Measurements from ENCODE around the gene COX7C.
A peak's percentile ranks its signal among the peaks of the same experiment; 100 is the strongest.

COX7C gene

DNA sequence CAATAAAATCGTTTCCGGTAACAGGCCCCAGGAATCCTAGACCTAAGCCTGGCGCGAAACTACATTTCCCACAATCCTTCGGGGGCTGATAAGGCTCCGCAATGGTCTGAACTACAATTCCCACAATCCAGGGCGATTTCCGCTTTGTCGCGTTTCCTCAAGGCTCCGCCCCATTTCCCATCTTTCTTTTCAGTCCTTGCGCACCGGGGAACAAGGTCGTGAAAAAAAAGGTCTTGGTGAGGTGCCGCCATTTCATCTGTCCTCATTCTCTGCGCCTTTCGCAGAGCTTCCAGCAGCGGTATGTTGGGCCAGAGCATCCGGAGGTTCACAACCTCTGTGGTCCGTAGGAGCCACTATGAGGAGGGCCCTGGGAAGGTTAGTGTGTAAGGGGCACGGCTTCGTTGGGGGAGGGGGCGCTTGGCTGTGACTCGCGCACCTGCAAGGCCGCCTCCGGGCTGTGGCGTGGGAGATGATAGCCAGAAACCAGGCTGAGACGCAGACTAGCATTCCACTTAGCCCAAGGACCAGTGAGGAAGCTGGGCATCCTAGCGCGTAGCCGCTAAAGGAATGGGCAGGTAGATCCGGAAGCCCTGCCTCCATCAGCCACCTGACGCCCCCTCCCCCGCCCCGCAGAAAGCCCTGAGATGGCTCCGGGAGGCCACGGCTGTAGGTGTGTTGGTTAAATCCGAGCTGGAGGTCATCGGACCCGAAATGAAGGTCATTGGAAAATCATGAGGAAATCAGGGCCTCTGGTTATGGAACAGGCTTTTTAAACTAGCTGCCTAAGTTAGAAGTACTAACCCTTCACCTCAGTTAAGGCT lies at the start of gene COX7C (continued):
- TF ChIP-seq, protein P1, sequence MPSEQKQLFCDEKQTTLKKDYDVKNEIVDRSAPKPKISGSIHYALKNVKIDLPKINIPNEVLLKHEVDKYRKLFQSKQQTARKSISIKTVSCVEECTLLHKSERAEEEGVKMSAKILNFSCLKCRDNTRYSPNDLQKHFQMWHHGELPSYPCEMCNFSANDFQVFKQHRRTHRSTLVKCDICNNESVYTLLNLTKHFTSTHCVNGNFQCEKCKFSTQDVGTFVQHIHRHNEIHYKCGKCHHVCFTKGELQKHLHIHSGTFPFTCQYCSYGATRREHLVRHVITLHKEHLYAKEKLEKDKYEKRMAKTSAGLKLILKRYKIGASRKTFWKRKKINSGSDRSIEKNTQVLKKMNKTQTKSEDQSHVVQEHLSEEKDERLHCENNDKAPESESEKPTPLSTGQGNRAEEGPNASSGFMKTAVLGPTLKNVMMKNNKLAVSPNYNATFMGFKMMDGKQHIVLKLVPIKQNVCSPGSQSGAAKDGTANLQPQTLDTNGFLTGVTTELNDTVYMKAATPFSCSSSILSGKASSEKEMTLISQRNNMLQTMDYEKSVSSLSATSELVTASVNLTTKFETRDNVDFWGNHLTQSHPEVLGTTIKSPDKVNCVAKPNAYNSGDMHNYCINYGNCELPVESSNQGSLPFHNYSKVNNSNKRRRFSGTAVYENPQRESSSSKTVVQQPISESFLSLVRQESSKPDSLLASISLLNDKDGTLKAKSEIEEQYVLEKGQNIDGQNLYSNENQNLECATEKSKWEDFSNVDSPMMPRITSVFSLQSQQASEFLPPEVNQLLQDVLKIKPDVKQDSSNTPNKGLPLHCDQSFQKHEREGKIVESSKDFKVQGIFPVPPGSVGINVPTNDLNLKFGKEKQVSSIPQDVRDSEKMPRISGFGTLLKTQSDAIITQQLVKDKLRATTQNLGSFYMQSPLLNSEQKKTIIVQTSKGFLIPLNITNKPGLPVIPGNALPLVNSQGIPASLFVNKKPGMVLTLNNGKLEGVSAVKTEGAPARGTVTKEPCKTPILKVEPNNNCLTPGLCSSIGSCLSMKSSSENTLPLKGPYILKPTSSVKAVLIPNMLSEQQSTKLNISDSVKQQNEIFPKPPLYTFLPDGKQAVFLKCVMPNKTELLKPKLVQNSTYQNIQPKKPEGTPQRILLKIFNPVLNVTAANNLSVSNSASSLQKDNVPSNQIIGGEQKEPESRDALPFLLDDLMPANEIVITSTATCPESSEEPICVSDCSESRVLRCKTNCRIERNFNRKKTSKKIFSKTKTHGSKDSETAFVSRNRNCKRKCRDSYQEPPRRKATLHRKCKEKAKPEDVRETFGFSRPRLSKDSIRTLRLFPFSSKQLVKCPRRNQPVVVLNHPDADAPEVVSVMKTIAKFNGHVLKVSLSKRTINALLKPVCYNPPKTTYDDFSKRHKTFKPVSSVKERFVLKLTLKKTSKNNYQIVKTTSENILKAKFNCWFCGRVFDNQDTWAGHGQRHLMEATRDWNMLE (tag by site-specific recombination; conservative IDR thresholded peaks at IDR 0.05; ENCODE audit: low read depth) = no peak
- TF ChIP-seq ZNF571 (tag by site-specific recombination; IDR thresholded peaks at IDR 0.05) = no peak
- no peak for TF ChIP-seq MYNN (tag by site-specific recombination; IDR thresholded peaks at IDR 0.05; ENCODE audit: borderline replicate concordance)
- peak; percentile 27; the same call in 1 of the 2 replicates for TF ChIP-seq ELK4 (IDR thresholded peaks at IDR 0.05; ENCODE audit: borderline replicate concordance, low read depth, low read length)
- no peak for TF ChIP-seq KLF1 (tag by site-specific recombination; IDR thresholded peaks at IDR 0.05)
- no peak for TF ChIP-seq ZNF416 (tag by site-specific recombination; IDR thresholded peaks at IDR 0.05)
- TF ChIP-seq, protein P2, sequence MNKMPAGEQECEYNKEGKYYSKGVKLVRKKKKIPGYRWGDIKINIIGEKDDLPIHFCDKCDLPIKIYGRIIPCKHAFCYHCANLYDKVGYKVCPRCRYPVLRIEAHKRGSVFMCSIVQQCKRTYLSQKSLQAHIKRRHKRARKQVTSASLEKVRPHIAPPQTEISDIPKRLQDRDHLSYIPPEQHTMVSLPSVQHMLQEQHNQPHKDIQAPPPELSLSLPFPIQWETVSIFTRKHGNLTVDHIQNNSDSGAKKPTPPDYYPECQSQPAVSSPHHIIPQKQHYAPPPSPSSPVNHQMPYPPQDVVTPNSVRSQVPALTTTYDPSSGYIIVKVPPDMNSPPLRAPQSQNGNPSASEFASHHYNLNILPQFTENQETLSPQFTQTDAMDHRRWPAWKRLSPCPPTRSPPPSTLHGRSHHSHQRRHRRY (tag by site-specific recombination; IDR thresholded peaks at IDR 0.05) = no peak
- no peak for TF ChIP-seq ZNF140 (tag by site-specific recombination; IDR thresholded peaks at IDR 0.05)
- TF ChIP-seq ZNF626 (tag by site-specific recombination; IDR thresholded peaks at IDR 0.05) = no peak
- no peak for TF ChIP-seq ZNF184 (tag by site-specific recombination; IDR thresholded peaks at IDR 0.05)
- no peak for TF ChIP-seq OSR2 (tag by site-specific recombination; IDR thresholded peaks at IDR 0.05)
- TF ChIP-seq, protein P3, sequence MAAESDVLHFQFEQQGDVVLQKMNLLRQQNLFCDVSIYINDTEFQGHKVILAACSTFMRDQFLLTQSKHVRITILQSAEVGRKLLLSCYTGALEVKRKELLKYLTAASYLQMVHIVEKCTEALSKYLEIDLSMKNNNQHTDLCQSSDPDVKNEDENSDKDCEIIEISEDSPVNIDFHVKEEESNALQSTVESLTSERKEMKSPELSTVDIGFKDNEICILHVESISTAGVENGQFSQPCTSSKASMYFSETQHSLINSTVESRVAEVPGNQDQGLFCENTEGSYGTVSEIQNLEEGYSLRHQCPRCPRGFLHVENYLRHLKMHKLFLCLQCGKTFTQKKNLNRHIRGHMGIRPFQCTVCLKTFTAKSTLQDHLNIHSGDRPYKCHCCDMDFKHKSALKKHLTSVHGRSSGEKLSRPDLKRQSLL (tag by site-specific recombination; IDR thresholded peaks at IDR 0.05) = no peak
- no peak for TF ChIP-seq ZNF350 (tag by site-specific recombination; IDR thresholded peaks at IDR 0.05)
- peak; percentile 64; the same call in 1 of the 2 replicates for TF ChIP-seq ZBTB20 (tag by site-specific recombination; IDR thresholded peaks at IDR 0.05)
- TF ChIP-seq YY2 (tag by site-specific recombination; IDR thresholded peaks at IDR 0.05) = peak; percentile 80
- TF ChIP-seq ZNF155 (tag by site-specific recombination; IDR thresholded peaks at IDR 0.05) = no peak
- TF ChIP-seq GLIS1 (tag by site-specific recombination; IDR thresholded peaks at IDR 0.05) = no peak; the same call in 1 of the 2 replicates
- TF ChIP-seq ZNF423 (tag by site-specific recombination; IDR thresholded peaks at IDR 0.05) = no peak
- no peak for TF ChIP-seq ZNF221 (tag by site-specific recombination; IDR thresholded peaks at IDR 0.05; ENCODE audit: borderline replicate concordance)
- no peak for TF ChIP-seq ZNF114 (tag by site-specific recombination; IDR thresholded peaks at IDR 0.05)
- TF ChIP-seq ZNF274 (IDR thresholded peaks at IDR 0.05; ENCODE audit: low read length) = no peak
- no peak for TF ChIP-seq ZNF274 (tag by site-specific recombination; IDR thresholded peaks at IDR 0.05; ENCODE audit: borderline replicate concordance)
- TF ChIP-seq ZNF398 (tag by site-specific recombination; IDR thresholded peaks at IDR 0.05) = no peak
- TF ChIP-seq ZBTB17 (tag by site-specific recombination; IDR thresholded peaks at IDR 0.05) = peak; percentile 67
- TF ChIP-seq ZBTB48 (tag by site-specific recombination; IDR thresholded peaks at IDR 0.05) = peak; percentile 35; the same call in 1 of the 2 replicates
- TF ChIP-seq ZNF354C (tag by site-specific recombination; IDR thresholded peaks at IDR 0.05; ENCODE audit: borderline replicate concordance, low read depth) = no peak
- TF ChIP-seq ZSCAN5A (tag by site-specific recombination; IDR thresholded peaks at IDR 0.05) = no peak
- TF ChIP-seq ZNF561 (tag by site-specific recombination; IDR thresholded peaks at IDR 0.05; ENCODE audit: borderline replicate concordance) = no peak
- no peak for TF ChIP-seq ZNF248 (tag by site-specific recombination; IDR thresholded peaks at IDR 0.05)
